ENCODE measurements around the gene UGGT2.
"Not testable (repeated sequence)": the region's sequence is repeated elsewhere in the genome, so short reads cannot be mapped to it uniquely, and the experiment has no call there.

Gene UGGT2

GRCh38 chr13:95893861-95894260 lies 159.3 kb downstream of the UGGT2 start:
- no peak for DNase-seq

GRCh38 chr13:95882121-95882520 lies 171.1 kb downstream of the UGGT2 start:
- DNase-seq = no peak

- DNase-seq = peak; percentile 29
Observed at GRCh38 chr13:95880331-95880730, 172.9 kb downstream of the UGGT2 start.

- no peak for DNase-seq
Observed at GRCh38 chr13:95874286-95874685, 178.9 kb downstream of the UGGT2 start.

GRCh38 chr13:95870421-95870820 lies 182.8 kb downstream of the UGGT2 start:
- DNase-seq = no peak

- DNase-seq = no peak
Observed at GRCh38 chr13:95865080-95865615, 188.1 kb downstream of the UGGT2 start.

- DNase-seq = no peak
Observed at GRCh38 chr13:95862408-95862807, 190.8 kb downstream of the UGGT2 start.

GRCh38 chr13:95861296-95861695 lies 191.9 kb downstream of the UGGT2 start:
- DNase-seq = no peak

- peak; percentile 76 for DNase-seq
Observed at GRCh38 chr13:95858286-95859075, 194.7 kb downstream of the UGGT2 start.

GRCh38 chr13:95845656-95846055 lies 207.5 kb downstream of the UGGT2 start:
- not testable (repeated sequence) for DNase-seq

- DNase-seq = no peak
Observed at GRCh38 chr13:95842898-95843297, 210.3 kb downstream of the UGGT2 start.

- DNase-seq = no peak
Observed at GRCh38 chr13:95841894-95842293, 211.3 kb downstream of the UGGT2 start.

GRCh38 chr13:95834134-95834765 lies 219.0 kb downstream of the UGGT2 start:
- DNase-seq = peak; percentile 17

GRCh38 chr13:95833719-95834118 lies 219.5 kb downstream of the UGGT2 start:
- DNase-seq = no peak

- DNase-seq = no peak
Observed at GRCh38 chr13:95833126-95833525, 220.1 kb downstream of the UGGT2 start.

GRCh38 chr13:95822303-95822702 lies 230.9 kb downstream of the UGGT2 start:
- DNase-seq = no peak

- no peak for DNase-seq
Observed at GRCh38 chr13:95814495-95814894, 238.7 kb downstream of the UGGT2 start.

GRCh38 chr13:95813139-95813538 lies 240.1 kb downstream of the UGGT2 start:
- no peak for DNase-seq

- DNase-seq = no peak
Observed at GRCh38 chr13:95809429-95809828, 243.8 kb downstream of the UGGT2 start.

GRCh38 chr13:95805921-95806320 lies 247.3 kb downstream of the UGGT2 start:
- no peak for DNase-seq

GRCh38 chr13:95801825-95802224 lies 251.4 kb downstream of the UGGT2 start:
- DNase-seq = no peak

GRCh38 chr13:95800436-95800835 lies 252.8 kb downstream of the UGGT2 start:
- DNase-seq = no peak

- DNase-seq = no peak
Observed at GRCh38 chr13:95797016-95797415, 256.2 kb downstream of the UGGT2 start.

- DNase-seq = no peak
Observed at GRCh38 chr13:95793781-95794180, 259.4 kb downstream of the UGGT2 start.

Data from NCI-H226 (cell line).